Mesothelial cell of epicardium (in vitro differentiated cells): Measurements from ENCODE around the gene SPOCD1. TPM values are rescaled to one million over a fixed set of nuclear protein-coding genes. Genes with fewer than 3 reads are reported as not detected.

Experiments used
- DNase-seq, 2 experiments: peaks; one replicate each; pipeline ENCODE4 v3.0.0; 2021; ENCODE audit warnings: low spot score in 2 of 2; ENCODE audit not compliant: unreplicated experiment in 2 of 2
- H3K27ac Mint-ChIP-seq: 2 replicates; pipeline ENCODE4 v1.8.0; 2021; ENCODE audit warnings: mixed read lengths
- H3K27me3 Mint-ChIP-seq: 2 replicates; pipeline ENCODE4 v1.8.0; 2021; ENCODE audit warnings: low read depth, mixed read lengths
- H3K36me3 Mint-ChIP-seq: 2 replicates; pipeline ENCODE4 v1.8.0; 2021; ENCODE audit warnings: mixed read lengths
- H3K4me1 Mint-ChIP-seq: 2 replicates; pipeline ENCODE4 v1.8.0; 2021; ENCODE audit warnings: mixed read lengths
- H3K4me3 Mint-ChIP-seq: 2 replicates; pipeline ENCODE4 v1.8.0; 2021; ENCODE audit warnings: mild to moderate bottlenecking, moderate library complexity, mixed read lengths
- H3K9me3 Mint-ChIP-seq: 2 replicates; pipeline ENCODE4 v1.8.0; 2021; ENCODE audit warnings: mixed read lengths
- microRNA-seq: library from miRNA; unstranded; fragments of <30 nt; microRNA quantifications from one replicate; pipeline ENCODE4 v1.2.0, GENCODE V29; 2021; ENCODE audit warnings: inconsistent platforms, mixed read lengths
- total RNA-seq: library from RNA; stranded (reverse); gene quantifications from 3 replicates; pipeline ENCODE4 v1.2.1, GENCODE V29; 2021
- TF ChIP-seq, protein P1 (sequence below): fragments of 200-600 bp; sonication (generic); IDR thresholded peaks from one replicate; pipeline ENCODE4 v1.5.0; 2021; ENCODE audit warnings: antibody characterized with exemption; ENCODE audit not compliant: unreplicated experiment

SPOCD1 gene
- total RNA-seq, 1 donor from 2014 or later = 1.3 TPM

DNA sequence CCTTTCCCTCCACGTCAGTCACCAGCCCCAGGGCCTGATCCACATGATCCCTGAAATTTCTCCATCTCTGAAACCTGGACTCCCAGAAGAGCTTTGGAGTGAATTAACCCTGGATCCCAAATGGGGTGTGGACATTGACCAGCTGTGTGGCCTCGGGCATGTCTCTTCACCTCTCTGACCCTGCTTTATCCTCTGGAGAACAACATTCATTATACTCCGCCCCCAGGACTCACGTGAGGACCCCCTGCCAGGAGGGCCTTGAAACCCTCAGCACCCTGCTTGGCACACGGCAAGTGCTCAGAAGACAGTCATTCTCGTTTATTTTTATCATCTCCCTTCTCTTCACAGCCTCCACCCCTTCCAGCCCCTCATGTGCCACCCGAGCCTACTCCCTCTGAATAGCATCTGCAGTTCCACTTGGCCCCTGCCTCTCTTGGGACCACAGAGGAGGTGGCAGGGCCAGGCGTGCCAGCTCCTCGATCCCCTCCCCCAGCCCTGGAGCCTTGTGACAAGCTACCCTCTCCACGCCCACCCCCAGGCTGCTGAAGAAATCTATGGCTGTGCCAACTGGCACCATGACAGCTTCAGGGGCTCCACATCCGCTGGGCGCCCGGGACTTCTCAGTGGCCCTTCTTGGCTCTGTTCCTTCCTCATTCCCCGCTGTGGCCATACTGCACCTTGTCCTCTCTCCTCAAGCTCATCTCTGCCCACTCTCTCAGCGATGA is 69.7 kb downstream of the SPOCD1 start:
- Mint-ChIP-seq H3K36me3 (no peaks in the 10 kb centered on the region), H3K9me3 (no peaks in the 10 kb centered on the region), H3K27ac (peak overlapping the region; percentile 6), H3K27me3 (no peaks in the 10 kb centered on the region), H3K4me1 (peaks cover 30% of the 10 kb centered on the region), H3K4me3 (no peak overlapping the region)
- DNase-seq = no peak
- TF ChIP-seq, protein P1, sequence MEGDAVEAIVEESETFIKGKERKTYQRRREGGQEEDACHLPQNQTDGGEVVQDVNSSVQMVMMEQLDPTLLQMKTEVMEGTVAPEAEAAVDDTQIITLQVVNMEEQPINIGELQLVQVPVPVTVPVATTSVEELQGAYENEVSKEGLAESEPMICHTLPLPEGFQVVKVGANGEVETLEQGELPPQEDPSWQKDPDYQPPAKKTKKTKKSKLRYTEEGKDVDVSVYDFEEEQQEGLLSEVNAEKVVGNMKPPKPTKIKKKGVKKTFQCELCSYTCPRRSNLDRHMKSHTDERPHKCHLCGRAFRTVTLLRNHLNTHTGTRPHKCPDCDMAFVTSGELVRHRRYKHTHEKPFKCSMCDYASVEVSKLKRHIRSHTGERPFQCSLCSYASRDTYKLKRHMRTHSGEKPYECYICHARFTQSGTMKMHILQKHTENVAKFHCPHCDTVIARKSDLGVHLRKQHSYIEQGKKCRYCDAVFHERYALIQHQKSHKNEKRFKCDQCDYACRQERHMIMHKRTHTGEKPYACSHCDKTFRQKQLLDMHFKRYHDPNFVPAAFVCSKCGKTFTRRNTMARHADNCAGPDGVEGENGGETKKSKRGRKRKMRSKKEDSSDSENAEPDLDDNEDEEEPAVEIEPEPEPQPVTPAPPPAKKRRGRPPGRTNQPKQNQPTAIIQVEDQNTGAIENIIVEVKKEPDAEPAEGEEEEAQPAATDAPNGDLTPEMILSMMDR = no peak

DNA sequence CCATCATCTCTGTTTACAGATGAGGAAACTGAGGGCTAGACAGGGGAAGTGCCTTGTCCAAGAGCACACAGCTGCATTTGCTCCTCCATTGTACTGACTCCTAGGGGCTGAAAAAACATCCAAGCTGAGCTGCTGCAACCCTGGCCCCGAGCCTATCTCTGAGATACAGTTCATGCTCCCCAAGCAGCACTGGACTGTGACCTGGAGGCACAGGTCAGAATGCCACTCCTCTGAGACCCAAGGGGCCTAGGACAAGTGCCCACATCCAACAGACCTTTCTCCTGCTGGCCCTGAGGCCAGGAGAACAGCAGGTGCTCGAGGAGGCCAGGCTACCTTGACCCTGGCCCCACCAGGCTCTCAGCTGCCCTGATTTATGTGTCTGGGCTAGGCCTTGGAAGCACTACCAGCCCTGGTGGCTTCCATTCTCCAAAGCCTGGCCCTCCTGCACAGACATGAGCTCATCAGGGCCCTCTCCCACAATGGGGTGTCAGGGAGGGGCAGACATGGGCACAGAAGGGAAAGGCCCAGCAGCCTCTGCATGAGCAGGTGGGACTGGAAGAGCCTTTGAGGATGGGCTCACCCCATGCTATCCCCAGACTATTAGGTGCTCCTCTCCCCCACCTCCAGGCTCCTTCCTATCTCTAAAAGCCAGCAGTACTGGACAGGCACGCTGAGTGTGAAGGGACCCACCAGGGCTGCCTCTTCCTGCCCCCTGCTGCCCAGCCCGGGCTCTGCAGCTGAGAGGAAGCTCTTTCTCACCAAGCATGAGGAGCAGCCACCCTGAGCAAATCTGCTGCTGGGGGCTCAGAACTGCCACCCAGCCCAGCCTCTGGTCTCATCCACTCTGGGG is 70.5 kb downstream of the SPOCD1 start:
- peak in 1 of 2 experiments; percentile 79 for DNase-seq
- H3K27ac Mint-ChIP-seq = no peak overlapping the region
- no peaks in the 10 kb centered on the region for H3K9me3 Mint-ChIP-seq
- H3K4me1 Mint-ChIP-seq = peaks cover 22% of the 10 kb centered on the region
- H3K4me3 Mint-ChIP-seq = no peak overlapping the region
- H3K27me3 Mint-ChIP-seq = no peaks in the 10 kb centered on the region
- no peaks in the 10 kb centered on the region for H3K36me3 Mint-ChIP-seq
- TF ChIP-seq, protein P1 = peak; percentile 66

DNA sequence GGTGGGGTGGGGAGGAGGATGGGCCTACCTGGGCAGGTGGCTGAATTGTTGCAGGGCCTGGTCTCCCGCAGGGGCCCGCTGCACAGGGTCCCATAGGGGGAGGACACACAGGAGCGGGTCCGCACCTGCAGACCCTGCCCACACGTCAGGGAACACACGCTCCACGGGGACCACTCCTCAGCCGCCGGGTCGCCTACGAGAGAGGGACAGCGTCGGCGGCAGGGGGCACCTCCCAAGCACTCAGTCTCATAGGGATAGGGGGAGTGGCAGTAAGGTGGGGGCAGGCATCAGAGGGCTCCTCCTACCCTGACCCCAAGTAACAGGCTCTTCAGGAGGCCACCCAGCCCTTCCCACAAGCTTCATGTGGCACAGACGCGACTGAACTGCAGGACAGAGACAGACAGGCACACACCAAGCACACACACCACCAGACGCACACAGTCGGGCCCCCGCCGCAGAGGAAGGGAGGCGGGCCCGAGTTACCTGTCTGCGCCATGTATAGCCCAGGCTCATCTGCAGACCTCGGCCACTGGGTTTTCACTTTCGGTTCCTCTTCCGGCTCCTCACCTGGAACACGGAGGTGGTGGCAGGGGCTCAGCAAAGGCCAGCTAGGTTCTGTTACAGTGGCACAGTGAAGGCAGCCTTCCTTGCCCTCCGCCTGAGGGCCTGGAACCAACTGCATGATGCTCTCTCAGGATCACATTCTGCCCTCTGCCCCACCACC is 71.5 kb downstream of the SPOCD1 start:
- Mint-ChIP-seq H3K4me3 (no peak overlapping the region), H3K9me3 (no peaks in the 10 kb centered on the region), H3K36me3 (no peaks in the 10 kb centered on the region), H3K27ac (no peak overlapping the region), H3K27me3 (peaks cover 4% of the 10 kb centered on the region), H3K4me1 (peaks cover 22% of the 10 kb centered on the region)
- TF ChIP-seq, protein P1 = no peak
- DNase-seq = no peak

DNA sequence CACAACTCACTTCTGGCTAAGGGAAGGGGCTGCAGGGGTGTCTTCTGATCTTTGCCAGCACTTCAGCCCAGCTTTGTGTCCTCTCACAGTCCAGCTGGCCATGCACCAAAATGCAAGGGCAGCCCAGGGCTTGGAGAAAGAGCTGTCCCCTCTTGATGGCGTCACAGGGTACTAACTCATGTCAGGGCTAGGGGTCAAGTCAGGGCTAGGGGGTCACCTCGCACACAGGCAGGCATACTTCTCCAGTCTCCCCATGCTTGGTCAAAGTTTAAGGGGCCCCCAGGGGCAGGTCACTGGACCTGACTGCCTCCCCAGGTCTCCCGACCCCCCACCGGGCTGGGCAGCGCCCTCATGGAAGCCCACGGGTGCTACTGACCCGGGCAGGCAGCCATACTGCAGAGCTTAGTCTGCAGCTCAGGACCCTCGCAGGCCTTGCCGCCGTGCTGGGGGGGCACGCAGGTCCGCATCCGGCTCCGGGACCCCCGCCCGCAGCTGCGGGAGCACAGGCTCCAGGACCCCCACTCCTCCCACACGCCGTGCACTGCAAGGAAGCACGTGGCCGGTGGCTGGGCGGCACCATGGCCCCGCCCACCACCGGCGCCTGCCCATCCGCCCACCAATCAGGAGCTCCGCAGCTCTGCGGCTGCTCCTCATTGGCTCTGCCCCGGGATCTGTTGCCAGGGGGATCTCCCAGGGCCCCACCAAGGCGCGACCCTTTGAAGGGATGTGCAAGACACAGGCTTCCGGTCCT is 73.2 kb downstream of the SPOCD1 start:
- Mint-ChIP-seq H3K9me3 (no peaks in the 10 kb centered on the region), H3K27ac (no peak overlapping the region), H3K27me3 (peaks cover 4% of the 10 kb centered on the region), H3K36me3 (no peaks in the 10 kb centered on the region), H3K4me1 (peaks cover 16% of the 10 kb centered on the region), H3K4me3 (no peak overlapping the region)
- TF ChIP-seq, protein P1 = no peak
- no peak for DNase-seq

Small RNAs within 50 kb of the gene (microRNA-seq; reads per million reads assigned to microRNA genes)
- not detected for gene MIR4254

Other genes starting within 250 kb of the SPOCD1 start
- gene TINAGL1, start 239.5 kb downstream of the SPOCD1 start, total RNA-seq = 201 to 212 TPM (median 211 TPM) in 3 replicates
- 0.71 to 1.1 TPM (median 0.98 TPM) in 3 replicates for gene HCRTR1, start 198.3 kb downstream of the SPOCD1 start, total RNA-seq
- gene PEF1, start 171.1 kb downstream of the SPOCD1 start, total RNA-seq = 42.6 to 43.8 TPM (median 43.8 TPM) in 3 replicates
- gene COL16A1, start 112.0 kb downstream of the SPOCD1 start, total RNA-seq = 365 to 389 TPM (median 380 TPM) in 3 replicates
- 21.5 to 24.0 TPM (median 21.9 TPM) in 3 replicates for gene ADGRB2, start 51.7 kb downstream of the SPOCD1 start, total RNA-seq
- gene PTP4A2, start 122.3 kb upstream of the SPOCD1 start, total RNA-seq = 181 to 186 TPM (median 182 TPM) in 3 replicates
- 244 to 246 TPM (median 245 TPM) in 3 replicates for gene KHDRBS1, start 197.8 kb upstream of the SPOCD1 start, total RNA-seq